HG03064 (cell line): ENCODE data around the gene ACR.

Source experiments
- ATAC-seq: cut with Tn5 transposase; IDR thresholded peaks from one replicate; pipeline ENCODE4 v1.9.1; 2021; ENCODE audit warnings: low read depth; ENCODE audit not compliant: unreplicated experiment

ACR gene

DNA sequence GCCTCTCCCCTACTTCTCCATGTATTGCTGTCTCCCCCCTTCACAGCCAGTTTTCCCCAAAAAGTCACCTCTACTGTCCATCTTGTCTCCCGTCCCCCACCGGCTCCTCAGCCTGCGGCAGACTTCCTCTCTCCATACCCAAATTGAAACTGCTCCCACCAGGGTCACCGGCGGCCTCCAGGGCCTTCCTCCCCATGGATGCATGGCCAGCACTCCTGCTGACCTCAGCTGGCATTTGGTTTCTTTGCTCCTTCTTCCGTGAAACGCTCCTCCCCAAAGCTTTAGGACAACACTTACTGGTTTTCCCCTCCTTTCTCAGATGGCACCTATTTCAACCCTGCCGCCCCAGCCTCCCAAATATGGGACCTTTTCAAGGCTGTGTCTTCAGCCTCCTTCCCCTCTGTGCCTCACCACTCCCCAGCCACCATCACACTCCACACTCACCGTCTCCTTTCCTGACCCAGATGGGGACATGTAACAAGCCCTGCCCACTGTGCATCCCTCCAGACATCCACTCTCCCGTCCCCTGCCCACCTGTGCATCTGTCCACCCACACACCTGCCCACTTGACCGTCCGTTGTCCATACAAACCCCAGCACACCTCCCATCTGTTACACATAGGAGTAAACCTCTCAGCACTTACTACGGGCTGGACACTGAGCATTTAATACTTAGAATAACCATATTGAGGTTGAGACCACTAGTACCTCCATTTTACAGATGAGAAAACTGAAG is 21.5 kb upstream of the ACR start:
- no peak for ATAC-seq

DNA sequence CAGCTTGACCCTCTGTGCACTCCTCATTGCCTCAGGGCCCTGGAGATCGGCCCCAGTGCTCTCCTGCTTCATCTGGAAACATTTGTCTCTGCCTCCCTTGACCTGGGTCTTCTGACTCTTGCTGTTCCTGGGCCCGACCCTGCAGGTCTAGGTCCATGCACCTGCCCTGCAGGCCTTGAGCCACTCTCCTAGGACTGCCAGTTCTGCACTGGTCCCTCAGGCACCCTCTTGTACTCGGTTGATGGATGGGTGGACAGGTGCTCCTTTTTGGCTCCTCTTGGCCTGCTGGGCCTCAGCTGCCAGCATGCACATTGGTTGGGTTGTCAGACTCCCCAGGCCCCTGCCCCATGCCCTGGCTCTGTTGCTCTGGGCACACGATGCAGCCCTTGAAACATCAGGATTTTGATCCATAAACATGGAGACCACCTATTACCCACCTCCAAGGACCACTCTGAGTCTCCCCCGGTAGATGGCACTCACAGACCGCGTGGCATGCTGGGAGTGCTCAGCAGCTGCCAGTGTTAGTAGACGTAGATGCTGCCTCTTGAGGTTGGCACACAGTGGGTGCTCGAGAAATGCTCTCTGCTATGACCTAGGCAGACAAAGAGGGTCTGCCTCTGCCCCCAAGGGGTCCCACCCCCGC is 20.2 kb upstream of the ACR start:
- no peak for ATAC-seq

GRCh38 chr22:50718352-50718709 is 19.7 kb upstream of the ACR start:
- no peak for ATAC-seq

GRCh38 chr22:50719814-50720300 is 18.1 kb upstream of the ACR start:
- ATAC-seq = no peak

DNA sequence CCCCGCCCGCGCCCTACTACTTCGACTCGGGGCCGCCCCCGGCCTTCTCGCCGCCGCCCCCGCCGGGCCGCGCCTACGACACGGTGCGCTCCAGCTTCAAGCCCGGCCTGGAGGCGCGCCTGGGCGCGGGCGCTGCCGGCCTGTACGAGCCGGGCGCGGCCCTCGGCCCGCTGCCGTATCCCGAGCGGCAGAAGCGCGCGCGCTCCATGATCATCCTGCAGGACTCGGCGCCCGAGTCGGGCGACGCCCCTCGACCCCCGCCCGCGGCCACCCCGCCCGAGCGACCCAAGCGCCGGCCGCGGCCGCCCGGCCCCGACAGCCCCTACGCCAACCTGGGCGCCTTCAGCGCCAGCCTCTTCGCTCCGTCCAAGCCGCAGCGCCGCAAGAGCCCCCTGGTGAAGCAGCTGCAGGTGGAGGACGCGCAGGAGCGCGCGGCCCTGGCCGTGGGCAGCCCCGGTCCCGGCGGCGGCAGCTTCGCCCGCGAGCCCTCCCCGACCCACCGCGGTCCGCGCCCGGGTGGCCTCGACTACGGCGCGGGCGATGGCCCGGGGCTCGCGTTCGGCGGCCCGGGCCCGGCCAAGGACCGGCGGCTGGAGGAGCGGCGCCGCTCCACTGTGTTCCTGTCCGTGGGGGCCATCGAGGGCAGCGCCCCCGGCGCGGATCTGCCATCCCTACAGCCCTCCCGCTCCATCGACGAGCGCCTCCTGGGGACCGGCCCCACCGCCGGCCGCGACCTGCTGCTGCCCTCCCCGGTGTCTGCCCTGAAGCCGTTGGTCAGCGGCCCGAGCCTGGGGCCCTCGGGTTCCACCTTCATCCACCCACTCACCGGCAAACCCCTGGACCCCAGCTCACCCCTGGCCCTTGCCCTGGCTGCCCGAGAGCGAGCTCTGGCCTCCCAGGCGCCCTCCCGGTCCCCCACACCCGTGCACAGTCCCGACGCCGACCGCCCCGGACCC is 17.4 kb upstream of the ACR start:
- ATAC-seq = no peak

- ATAC-seq = no peak
Observed at GRCh38 chr22:50721257-50721844, 16.7 kb upstream of the ACR start.

- ATAC-seq = no peak
Observed at GRCh38 chr22:50722048-50722701, 15.8 kb upstream of the ACR start.

- no peak for ATAC-seq
Observed at GRCh38 chr22:50722716-50723428, 15.1 kb upstream of the ACR start.

DNA sequence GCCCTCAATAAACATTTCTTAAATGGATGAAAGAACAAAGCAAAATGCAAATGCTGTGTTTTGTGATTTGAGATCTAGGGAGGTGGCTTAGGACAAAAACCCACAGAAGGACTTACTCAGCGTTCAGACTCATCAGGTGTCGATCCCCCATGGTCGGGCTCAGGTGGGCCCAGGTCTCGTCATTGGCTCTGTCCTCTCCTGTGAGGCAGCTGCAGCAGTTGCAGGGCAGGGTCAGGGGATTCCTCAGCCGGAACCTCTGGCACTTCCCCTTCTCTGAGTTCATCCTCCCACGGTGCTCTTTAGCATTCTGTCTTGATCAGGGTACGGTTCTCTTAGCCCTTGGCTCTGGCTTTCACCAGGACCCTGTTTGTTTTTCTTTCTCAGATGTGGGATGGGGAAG is 14.0 kb upstream of the ACR start:
- no peak for ATAC-seq

DNA sequence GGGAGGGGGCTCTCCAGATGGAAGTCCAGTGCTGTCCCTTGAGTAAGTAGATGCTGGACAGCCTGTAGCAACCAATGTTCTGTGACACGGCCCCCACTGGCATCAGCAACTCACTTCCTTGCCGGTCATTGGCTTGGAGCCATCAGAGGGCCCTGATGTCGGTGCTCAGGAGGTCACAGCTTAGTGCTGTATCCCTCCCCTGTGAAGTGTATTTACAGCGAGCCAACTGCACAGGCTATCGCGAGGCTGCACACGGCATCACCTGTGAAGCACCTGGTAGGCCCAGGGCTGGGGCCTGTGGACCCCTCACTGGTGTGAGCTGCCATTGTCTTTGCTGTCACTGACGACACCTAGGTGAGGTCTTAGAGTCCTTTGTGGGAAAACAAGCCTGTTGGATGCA is 13.4 kb upstream of the ACR start:
- no peak for ATAC-seq

GRCh38 chr22:50725597-50725996 is 12.4 kb upstream of the ACR start:
- no peak for ATAC-seq

DNA sequence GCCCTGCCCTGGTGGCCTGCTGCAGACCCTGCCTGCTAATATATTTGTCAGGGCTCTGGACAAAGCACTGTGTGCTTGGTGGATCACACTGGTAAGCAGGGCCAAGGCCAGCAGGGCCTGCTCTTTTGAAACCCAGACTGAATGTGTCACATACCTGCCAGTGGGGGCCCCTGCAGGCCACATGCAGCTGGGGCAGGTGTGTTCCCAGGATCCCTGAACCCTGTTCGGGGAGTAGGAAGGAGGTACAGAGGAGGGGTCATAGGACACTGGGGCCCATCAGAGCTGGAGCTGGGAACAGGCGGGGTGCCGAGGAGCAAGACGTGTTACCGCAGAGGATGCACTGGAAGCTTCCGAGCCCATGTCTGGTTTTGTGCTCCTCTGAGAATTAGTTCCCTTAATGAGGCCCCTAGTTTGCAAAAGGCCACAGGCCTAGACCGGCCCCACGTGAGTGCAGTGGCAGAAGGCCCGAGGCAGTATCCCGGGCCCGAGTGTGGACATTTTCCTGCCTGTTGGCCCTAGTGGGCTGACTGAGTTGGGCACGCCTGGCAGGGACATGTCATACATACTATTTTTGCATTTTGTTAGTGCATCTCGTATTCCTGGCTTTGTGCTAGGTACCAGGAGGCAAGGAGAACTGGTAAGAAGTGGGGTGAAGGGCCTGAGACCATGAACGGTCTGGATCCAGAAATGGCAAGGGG is 11.2 kb upstream of the ACR start:
- no peak for ATAC-seq

DNA sequence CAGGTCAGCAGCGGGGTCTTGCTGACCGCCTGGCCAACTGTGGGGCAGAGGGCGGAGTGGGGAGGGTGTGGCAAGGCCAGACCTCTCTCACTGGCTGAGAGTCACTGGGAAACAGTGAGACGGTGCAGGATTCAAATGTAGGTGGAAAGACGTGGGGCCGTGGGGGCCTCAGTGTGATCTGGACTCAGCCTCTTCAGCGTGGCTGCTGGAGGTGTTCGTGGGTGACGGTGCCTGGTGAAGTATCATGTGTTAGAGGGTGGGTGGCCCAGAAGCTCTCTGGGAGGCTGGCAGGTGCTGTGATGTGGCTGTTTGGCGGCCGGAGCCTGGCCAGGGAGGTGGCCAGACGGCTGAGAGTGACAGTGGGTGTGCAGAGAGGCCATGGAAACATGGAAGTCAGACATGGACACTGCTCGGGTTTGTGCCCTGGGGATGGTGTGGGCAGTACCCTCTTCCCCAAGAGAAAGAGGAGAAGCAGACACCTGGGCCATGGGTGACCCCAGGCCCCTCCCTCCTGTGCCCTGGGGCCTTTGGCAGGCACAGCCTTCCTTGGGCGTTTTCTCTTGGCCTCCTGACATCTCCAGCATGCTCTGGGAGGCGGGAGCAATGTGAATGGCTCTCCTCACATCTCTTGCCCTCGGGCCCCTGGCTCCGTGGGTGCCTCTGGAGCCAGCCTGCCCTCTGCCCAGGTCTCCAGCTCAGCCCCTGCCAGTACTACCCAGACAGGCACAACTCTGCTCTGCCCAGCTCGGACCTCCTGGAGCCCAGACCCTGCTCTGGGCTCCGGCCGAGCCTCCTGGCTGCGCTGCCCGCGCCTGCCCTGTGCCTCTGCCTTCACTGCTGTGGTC is 10.1 kb upstream of the ACR start:
- no peak for ATAC-seq

DNA sequence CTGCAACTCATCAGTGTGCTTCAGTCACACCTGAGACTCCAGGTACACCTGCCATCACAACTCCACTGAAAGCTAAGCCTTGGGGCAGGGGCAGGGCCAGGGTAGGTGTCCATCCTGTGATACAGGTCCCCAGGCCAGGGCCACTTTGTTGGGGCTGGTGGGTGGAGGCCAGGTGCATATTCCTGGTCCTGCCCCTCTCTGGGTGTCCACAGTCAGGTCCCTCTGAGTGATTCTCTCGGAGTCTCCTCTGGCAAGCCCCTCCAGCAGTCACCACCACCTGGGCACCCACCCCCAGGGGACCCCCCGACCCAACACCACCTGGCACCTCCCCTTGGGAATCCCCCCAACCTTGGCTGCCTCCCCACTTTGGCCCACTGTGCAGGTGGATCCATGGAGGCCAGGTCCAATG is 9.5 kb upstream of the ACR start:
- no peak for ATAC-seq

GRCh38 chr22:50729391-50730012 is 8.5 kb upstream of the ACR start:
- no peak for ATAC-seq

DNA sequence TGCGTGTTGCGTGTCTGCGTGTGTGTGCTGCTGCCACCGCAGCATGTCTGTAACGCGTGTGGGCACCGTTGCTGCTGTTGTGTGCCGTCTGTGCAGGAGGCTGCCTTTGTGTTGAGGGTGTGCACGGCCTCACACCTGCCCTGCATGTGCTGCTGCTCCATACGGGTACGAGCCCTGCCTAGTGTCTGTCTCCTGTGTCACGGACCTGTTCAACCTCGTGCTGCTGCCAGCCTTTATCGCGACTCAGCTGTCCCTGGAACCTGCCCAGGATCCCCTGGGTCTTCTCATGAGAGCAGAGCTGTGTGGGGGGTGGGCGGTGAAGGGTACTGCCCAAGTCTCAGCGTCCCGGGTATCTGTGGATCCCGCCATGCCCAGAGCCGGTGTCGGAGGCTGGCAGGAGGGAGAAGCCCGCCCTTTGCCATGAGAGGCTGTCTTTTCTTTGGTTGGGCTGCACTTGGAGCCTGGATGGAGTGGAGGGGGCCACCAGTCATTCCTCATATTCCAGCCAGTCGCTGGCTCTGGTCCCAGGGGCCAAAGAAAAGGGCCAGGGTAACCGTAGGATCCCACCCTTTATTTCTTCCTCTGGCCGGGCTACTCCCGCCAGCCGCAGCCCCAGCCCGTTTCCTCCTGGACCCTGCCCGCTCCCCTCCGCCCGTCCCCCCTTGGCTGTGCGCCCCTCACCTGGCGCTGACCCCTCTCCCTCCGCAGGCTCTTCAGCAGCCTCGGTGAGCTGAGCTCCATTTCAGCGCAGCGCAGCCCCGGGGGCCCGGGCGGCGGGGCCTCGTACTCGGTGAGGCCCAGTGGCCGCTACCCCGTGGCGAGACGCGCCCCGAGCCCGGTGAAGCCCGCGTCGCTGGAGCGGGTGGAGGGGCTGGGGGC is 7.8 kb upstream of the ACR start:
- ATAC-seq = no peak
